ENCODE data around the gene FAM217B. TPM values are rescaled to one million over a fixed set of nuclear protein-coding genes. Genes with fewer than 3 reads are reported as not detected.

Gene FAM217B
- total and polyA plus RNA-seq, 7 donors, result 1.9 to 29.2 (median 6.5) TPM

DNA sequence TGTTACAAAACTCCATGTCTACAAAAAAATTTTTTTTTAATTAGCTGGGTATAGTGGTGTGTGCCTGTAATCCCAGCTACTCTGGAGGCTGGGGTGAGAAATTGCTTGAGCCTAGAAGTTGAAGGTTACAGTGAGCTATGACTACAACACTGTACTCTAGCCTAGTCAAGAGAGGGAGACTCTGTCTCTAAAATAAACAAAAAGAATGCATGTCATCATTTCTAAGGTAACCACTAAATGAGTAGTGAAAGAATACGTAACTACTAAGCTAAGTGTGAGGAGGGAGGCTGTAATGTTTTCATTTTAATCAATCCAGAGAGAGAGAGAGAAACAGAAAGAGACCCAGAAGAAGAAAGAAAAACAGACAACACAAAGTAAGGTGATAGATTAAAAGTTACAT is 16.7 kb upstream of the FAM217B start:
- TF ChIP-seq, protein P1, sequence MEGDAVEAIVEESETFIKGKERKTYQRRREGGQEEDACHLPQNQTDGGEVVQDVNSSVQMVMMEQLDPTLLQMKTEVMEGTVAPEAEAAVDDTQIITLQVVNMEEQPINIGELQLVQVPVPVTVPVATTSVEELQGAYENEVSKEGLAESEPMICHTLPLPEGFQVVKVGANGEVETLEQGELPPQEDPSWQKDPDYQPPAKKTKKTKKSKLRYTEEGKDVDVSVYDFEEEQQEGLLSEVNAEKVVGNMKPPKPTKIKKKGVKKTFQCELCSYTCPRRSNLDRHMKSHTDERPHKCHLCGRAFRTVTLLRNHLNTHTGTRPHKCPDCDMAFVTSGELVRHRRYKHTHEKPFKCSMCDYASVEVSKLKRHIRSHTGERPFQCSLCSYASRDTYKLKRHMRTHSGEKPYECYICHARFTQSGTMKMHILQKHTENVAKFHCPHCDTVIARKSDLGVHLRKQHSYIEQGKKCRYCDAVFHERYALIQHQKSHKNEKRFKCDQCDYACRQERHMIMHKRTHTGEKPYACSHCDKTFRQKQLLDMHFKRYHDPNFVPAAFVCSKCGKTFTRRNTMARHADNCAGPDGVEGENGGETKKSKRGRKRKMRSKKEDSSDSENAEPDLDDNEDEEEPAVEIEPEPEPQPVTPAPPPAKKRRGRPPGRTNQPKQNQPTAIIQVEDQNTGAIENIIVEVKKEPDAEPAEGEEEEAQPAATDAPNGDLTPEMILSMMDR (IDR thresholded peaks at IDR 0.05), result no peak
- Histone ChIP-seq H3K36me3 (ENCODE audit: insufficient read depth in 1 of 2, low read depth in 1 of 2) (no peaks in the 10 kb centered on the region), H3K4me1 (no peaks in the 10 kb centered on the region), H3K27me3 (ENCODE audit: insufficient read depth in 3 of 3, low read length in 2 of 3) (no peaks in the 10 kb centered on the region), H3K4me3 (no peak overlapping the region), H3K9me3 (no peaks in the 10 kb centered on the region), H3K27ac (no peak overlapping the region)
- intact Hi-C loops (cut with DNase I), result no loop called here
- no peak for ATAC-seq
- DNase-seq, result no peak
- WGBS, 3 donors, result 92 to 97% (median 97%) methylated on average over 1 of the region's 1 CpG

DNA sequence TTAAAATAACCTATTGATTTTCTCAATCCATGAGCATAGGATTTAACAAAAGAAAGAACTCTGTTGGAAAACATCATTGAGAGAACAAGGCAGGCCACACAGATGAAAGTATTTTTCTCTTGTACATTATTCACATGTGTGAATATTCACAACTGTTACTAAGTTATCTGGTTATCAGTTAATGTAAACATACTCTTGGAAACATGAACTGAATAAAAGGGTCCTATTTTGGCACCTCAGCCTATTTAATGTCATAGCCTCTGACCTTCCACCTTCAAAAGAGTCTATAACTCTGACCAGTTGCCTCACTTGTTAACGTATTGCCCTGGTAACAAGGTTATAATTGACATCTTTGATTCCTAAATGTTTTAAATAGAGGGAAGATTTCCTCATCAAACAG is 14.8 kb upstream of the FAM217B start:
- WGBS, 3 donors, result 92 to 100% (median 93%) methylated on average over 1 of the region's 1 CpG
- DNase-seq, result no peak
- Histone ChIP-seq H3K4me3 (no peak overlapping the region), H3K27me3 (ENCODE audit: insufficient read depth in 3 of 3, low read length in 2 of 3) (no peaks in the 10 kb centered on the region), H3K36me3 (ENCODE audit: insufficient read depth in 1 of 2, low read depth in 1 of 2) (no peaks in the 10 kb centered on the region), H3K27ac (no peak overlapping the region), H3K4me1 (no peaks in the 10 kb centered on the region), H3K9me3 (no peaks in the 10 kb centered on the region)
- intact Hi-C loops (cut with DNase I), result no loop called here
- ATAC-seq, result no peak
- TF ChIP-seq, protein P1 (IDR thresholded peaks at IDR 0.05), result no peak

DNA sequence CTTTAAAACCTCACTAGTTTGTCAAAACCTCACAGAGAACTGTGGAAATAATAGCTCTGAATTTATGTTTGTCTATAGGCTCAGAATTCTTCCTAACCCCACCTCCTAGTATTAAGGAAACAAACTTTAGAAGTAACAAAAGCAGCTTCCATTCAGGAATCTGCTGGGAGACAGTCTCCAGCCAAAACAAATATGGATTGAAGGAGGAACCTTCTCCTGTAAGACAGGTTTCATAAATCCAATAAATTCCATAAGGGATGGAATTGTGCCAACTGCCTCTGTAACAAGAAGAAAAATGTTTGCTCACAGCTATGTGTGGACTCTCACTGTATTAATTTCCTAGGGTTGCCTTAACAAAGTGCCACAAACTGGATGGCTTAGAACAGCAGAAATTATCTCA is 14.3 kb upstream of the FAM217B start:
- Histone ChIP-seq H3K36me3 (ENCODE audit: insufficient read depth in 1 of 2, low read depth in 1 of 2) (no peaks in the 10 kb centered on the region), H3K9me3 (no peaks in the 10 kb centered on the region), H3K27me3 (ENCODE audit: insufficient read depth in 3 of 3, low read length in 2 of 3) (no peaks in the 10 kb centered on the region), H3K27ac (no peak overlapping the region), H3K4me3 (no peak overlapping the region), H3K4me1 (no peaks in the 10 kb centered on the region)
- intact Hi-C loops (cut with DNase I), result no loop called here
- TF ChIP-seq, protein P1 (IDR thresholded peaks at IDR 0.05), result no peak
- DNase-seq, result no peak
- no peak for ATAC-seq

DNA sequence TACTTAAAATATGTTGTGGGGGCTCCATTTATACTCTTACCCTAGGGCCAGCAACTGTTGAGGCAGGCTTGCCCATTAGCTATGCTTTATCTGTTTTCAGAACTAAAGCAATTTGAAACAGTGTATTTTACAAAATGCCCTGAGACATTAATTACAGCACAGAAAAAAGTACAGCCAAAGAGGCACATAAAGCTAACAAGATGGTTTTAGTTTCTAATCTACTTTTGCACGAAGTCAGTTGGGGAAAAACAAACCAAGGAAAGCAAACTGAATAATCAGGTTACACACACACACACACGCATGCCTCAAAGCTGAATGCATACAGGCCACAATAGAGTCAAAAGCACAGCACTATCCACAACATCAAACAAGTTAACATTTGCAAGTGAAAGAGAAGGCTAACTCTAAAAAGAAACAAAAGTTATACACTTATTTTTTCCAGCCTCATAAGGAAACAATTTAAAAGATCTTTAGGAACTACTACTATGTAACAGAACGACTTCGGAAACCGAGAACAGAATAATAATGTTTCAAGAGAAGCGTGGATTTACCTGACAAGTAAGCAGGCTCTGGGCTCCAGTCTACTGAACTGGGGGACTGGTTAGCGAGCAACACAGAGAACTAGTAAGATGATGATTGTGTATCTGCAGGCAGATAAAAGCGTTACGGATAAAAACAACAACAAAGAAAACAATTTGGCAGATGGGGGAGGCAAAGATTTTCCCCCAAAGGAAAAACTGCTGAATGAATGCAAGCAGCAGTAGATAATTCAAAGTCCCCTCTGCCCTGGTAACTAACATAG is 8.5 kb upstream of the FAM217B start:
- TF ChIP-seq, protein P1 (IDR thresholded peaks at IDR 0.05), result no peak
- H3K27ac ChIP-seq, result no peak overlapping the region
- H3K4me3 ChIP-seq, result no peak overlapping the region
- peaks cover 12% of the 10 kb centered on the region for H3K4me1 ChIP-seq
- no peaks in the 10 kb centered on the region for H3K36me3 ChIP-seq (ENCODE audit: insufficient read depth in 1 of 2, low read depth in 1 of 2)
- ATAC-seq (no peak), DNase-seq (no peak)
- no peaks in the 10 kb centered on the region for H3K27me3 ChIP-seq (ENCODE audit: insufficient read depth in 3 of 3, low read length in 2 of 3)
- no peaks in the 10 kb centered on the region for H3K9me3 ChIP-seq
- intact Hi-C loops (cut with DNase I), result no loop called here
- WGBS, 3 donors, result 88 to 89% (median 88%) methylated on average over 9 of the region's 9 CpGs

Measured in psoas muscle (tissue), 8 donors.